ENCODE data around the gene ADAMTS6.
A peak's percentile ranks its signal among the peaks of the same experiment; 100 is the strongest.

Gene ADAMTS6

GRCh38 chr5:65481635-65482295, at the start of gene ADAMTS6:
Gene ADAMTS6 (minus strand): TSS chr5:65481920. CDS start chr5:65473673, 8,247 bp downstream.
- DNase-seq (ENCODE audit: low read depth) = peak; percentile 59
- no peak for TF ChIP-seq CTCF (IDR thresholded peaks at IDR 0.05; ENCODE audit: low read depth, low read length, missing control alignments)
- peak within 1 kb of the TSS; percentile 74 for H3K4me3 ChIP-seq (ENCODE audit: low read depth, low read length)

- DNase-seq (ENCODE audit: low read depth) = no peak
- TF ChIP-seq CTCF (IDR thresholded peaks at IDR 0.05; ENCODE audit: low read depth, low read length, missing control alignments) = no peak
- H3K4me3 ChIP-seq (ENCODE audit: low read depth, low read length) = no peak overlapping the region
Measured at GRCh38 chr5:65530904-65531303, 49.2 kb upstream of the ADAMTS6 start.

GRCh38 chr5:65525726-65526125, 44.0 kb upstream of the ADAMTS6 start:
- no peak for TF ChIP-seq CTCF (IDR thresholded peaks at IDR 0.05; ENCODE audit: low read depth, low read length, missing control alignments)
- H3K4me3 ChIP-seq (ENCODE audit: low read depth, low read length) = no peak overlapping the region
- no peak for DNase-seq (ENCODE audit: low read depth)

- no peak for TF ChIP-seq CTCF (IDR thresholded peaks at IDR 0.05; ENCODE audit: low read depth, low read length, missing control alignments)
- no peak overlapping the region for H3K4me3 ChIP-seq (ENCODE audit: low read depth, low read length)
- DNase-seq (ENCODE audit: low read depth) = no peak
Measured at GRCh38 chr5:65512170-65512937, 30.6 kb upstream of the ADAMTS6 start.

- no peak overlapping the region for H3K4me3 ChIP-seq (ENCODE audit: low read depth, low read length)
- DNase-seq (ENCODE audit: low read depth) = no peak
- TF ChIP-seq CTCF (IDR thresholded peaks at IDR 0.05; ENCODE audit: low read depth, low read length, missing control alignments) = no peak
Measured at GRCh38 chr5:65508978-65509377, 27.3 kb upstream of the ADAMTS6 start.

- no peak overlapping the region for H3K4me3 ChIP-seq (ENCODE audit: low read depth, low read length)
- no peak for DNase-seq (ENCODE audit: low read depth)
Measured at GRCh38 chr5:65506961-65507360, 25.2 kb upstream of the ADAMTS6 start.

More at GRCh38 chr5:65506961-65507360, 25.2 kb upstream of the ADAMTS6 start:
- no peak for TF ChIP-seq CTCF (IDR thresholded peaks at IDR 0.05; ENCODE audit: low read depth, low read length, missing control alignments)

Measured in GM12864 (cell line).